A673 (cell line): ENCODE measurements around the gene KCTD16. TPM values are rescaled to one million over a fixed set of nuclear protein-coding genes. Genes with fewer than 3 reads are reported as not detected.

Source experiments
- BruUV-seq: library from RNA; stranded (reverse); fragments of 400-500 nt; replicated peaks from 2 replicates; lab custom pipeline; 2021; lab: Mats Ljungman, UMichigan
- CTCF ChIA-PET: fragments of 300-600 bp; sonication (Branson Sonifier 250); formaldehyde crosslinking; loops from one replicate; lab custom pipeline; 2022; ENCODE audit warnings: antibody characterized with exemption; lab: Charles Lee
- POLR2A ChIA-PET: fragments of 300-600 bp; sonication (Branson Sonifier 250); formaldehyde crosslinking; loops from one replicate; lab custom pipeline; 2022; ENCODE audit warnings: antibody characterized with exemption; ENCODE audit not compliant: low non-redundant PET; lab: Charles Lee
- DNase-seq: peaks from one replicate; pipeline ENCODE4 v3.0.0-alpha.2; 2015; ENCODE audit warnings: low spot score
- H3K27ac ChIP-seq: fragments of 200-600 bp; sonication (generic); 2 replicates; pipeline ENCODE4 v1.5.1; 2016; ENCODE audit warnings: mixed run types, low read depth, mild to moderate bottlenecking, mixed read lengths, antibody characterized with exemption, low read length; ENCODE audit not compliant: poor library complexity, severe bottlenecking
- H3K27me3 ChIP-seq: fragments of 200-600 bp; sonication (generic); replicated peaks from 2 replicates; pipeline ENCODE4 v1.6.1; 2017; ENCODE audit warnings: mixed run types, low read depth, mild to moderate bottlenecking, mixed read lengths, antibody characterized with exemption, low read length; ENCODE audit not compliant: insufficient read depth, poor library complexity
- H3K36me3 ChIP-seq: fragments of 200-600 bp; sonication (generic); 2 replicates; pipeline ENCODE4 v1.6.1; 2016; ENCODE audit warnings: mixed run types, mild to moderate bottlenecking, mixed read lengths, antibody characterized with exemption, low read length; ENCODE audit not compliant: insufficient read depth, poor library complexity, severe bottlenecking
- H3K4me1 ChIP-seq: fragments of 200-600 bp; sonication (generic); 2 replicates; pipeline ENCODE4 v1.6.1; 2017; ENCODE audit warnings: mixed run types, mild to moderate bottlenecking, mixed read lengths, antibody characterized with exemption, low read length; ENCODE audit not compliant: insufficient read depth, poor library complexity, severe bottlenecking
- H3K4me3 ChIP-seq: fragments of 200-600 bp; sonication (generic); 2 replicates; pipeline ENCODE4 v1.5.1; 2016; ENCODE audit warnings: low read depth, mixed run types, mild to moderate bottlenecking, mixed read lengths, low read length; ENCODE audit not compliant: poor library complexity, severe bottlenecking
- H3K9me3 ChIP-seq: fragments of 200-600 bp; sonication (generic); 2 replicates; pipeline ENCODE4 v1.6.1; 2016; ENCODE audit warnings: mixed run types, low read depth, mild to moderate bottlenecking, mixed read lengths, antibody characterized with exemption, low read length; ENCODE audit not compliant: poor library complexity, severe bottlenecking
- CTCF ChIP-seq: fragments of 300-800, 200-600 bp; sonication (generic); conservative IDR thresholded peaks from 2 replicates; pipeline ENCODE4 v1.5.1; 2017; ENCODE audit warnings: low read depth, mild to moderate bottlenecking, antibody characterized with exemption, low read length, moderate library complexity, mixed read lengths
- EZH2 ChIP-seq: fragments of 200-600 bp; sonication (generic); IDR thresholded peaks from 2 replicates; pipeline ENCODE4 v1.6.1; 2017; ENCODE audit warnings: borderline replicate concordance, low read depth, mild to moderate bottlenecking, mixed read lengths, antibody characterized with exemption, low read length; ENCODE audit not compliant: poor library complexity, severe bottlenecking
- intact Hi-C: fragments of 100-400 bp; cut with micrococcal nuclease; formaldehyde crosslinking; loops from one replicate; pipeline ENCODE4 v1.10.0; 2022; ENCODE audit not compliant: unreplicated experiment
- total RNA-seq: library from RNA; stranded (reverse); gene quantifications from 2 replicates; pipeline ENCODE4 v1.2.3, GENCODE V29; 2021

Gene KCTD16
- total RNA-seq, 1 experiment from 2014 or later = 1.1 TPM

GRCh38 chr5:144433140-144433822 is 262.6 kb downstream of the KCTD16 start:
- intact Hi-C loops = no loop called here
- no peak for DNase-seq
- Histone ChIP-seq H3K9me3 (no peaks in the 10 kb centered on the region), H3K4me3 (no peak overlapping the region), H3K36me3 (no peaks in the 10 kb centered on the region), H3K27ac (no peak overlapping the region), H3K27me3 (no peaks in the 10 kb centered on the region), H3K4me1 (no peaks in the 10 kb centered on the region)
- ChIA-PET CTCF (no interaction called here), POLR2A (no interaction called here)
- TF ChIP-seq CTCF (no peak), EZH2 (no peak)
- BruUV-seq = no TSS peak

- CTCF ChIA-PET = no interaction called here
- no TSS peak for BruUV-seq
- H3K36me3 ChIP-seq = no peaks in the 10 kb centered on the region
These were observed 263.2 kb downstream of the KCTD16 start for GRCh38 chr5:144433893-144434292.

GRCh38 chr5:144436007-144436406 is 265.3 kb downstream of the KCTD16 start:
- intact Hi-C loops = no loop called here
- no peak for DNase-seq
- CTCF ChIA-PET = no interaction called here
- H3K4me1 ChIP-seq = no peaks in the 10 kb centered on the region
- POLR2A ChIA-PET = no interaction called here
- BruUV-seq = no TSS peak
- H3K27me3 ChIP-seq = no peaks in the 10 kb centered on the region
- H3K36me3 ChIP-seq = no peaks in the 10 kb centered on the region
- TF ChIP-seq EZH2 (no peak), CTCF (no peak)
- H3K4me3 ChIP-seq = no peak overlapping the region
- H3K9me3 ChIP-seq = no peaks in the 10 kb centered on the region
- H3K27ac ChIP-seq = no peak overlapping the region

More at GRCh38 chr5:144433893-144434292, 263.2 kb downstream of the KCTD16 start:
- no peak overlapping the region for H3K27ac ChIP-seq
- POLR2A ChIA-PET = no interaction called here
- no peak for TF ChIP-seq CTCF
- no peak for TF ChIP-seq EZH2
- no peaks in the 10 kb centered on the region for H3K9me3 ChIP-seq
- no peaks in the 10 kb centered on the region for H3K27me3 ChIP-seq
- intact Hi-C loops = no loop called here
- no peaks in the 10 kb centered on the region for H3K4me1 ChIP-seq
- H3K4me3 ChIP-seq = no peak overlapping the region
- DNase-seq = no peak
